GM12872 (cell line): ENCODE measurements around the gene GPR17.

Experiments used
- CTCF ChIP-seq: IDR thresholded peaks from 3 replicates; pipeline ENCODE4 v1.5.1; 2011; ENCODE audit warnings: low read depth, mild to moderate bottlenecking, low read length, moderate library complexity; ENCODE audit not compliant: insufficient read depth

Gene GPR17

GRCh38 chr2:127650785-127651380, 4.9 kb downstream of the GPR17 start:
- no peak for TF ChIP-seq CTCF

GRCh38 chr2:127651381-127651809, 5.4 kb downstream of the GPR17 start:
- TF ChIP-seq CTCF = no peak

GRCh38 chr2:127651971-127652550, 6.1 kb downstream of the GPR17 start:
- no peak for TF ChIP-seq CTCF

- no peak for TF ChIP-seq CTCF
These were observed 6.9 kb downstream of the GPR17 start for GRCh38 chr2:127652786-127653357.

- no peak for TF ChIP-seq CTCF
These were observed 7.6 kb downstream of the GPR17 start for GRCh38 chr2:127653421-127654083.

- TF ChIP-seq CTCF = no peak
These were observed 8.3 kb downstream of the GPR17 start for GRCh38 chr2:127654084-127654837.

GRCh38 chr2:127654838-127655175, 8.9 kb downstream of the GPR17 start:
- TF ChIP-seq CTCF = no peak
